ENCODE results near the gene HECW1.
"Not testable (repeated sequence)": the region's sequence is repeated elsewhere in the genome, so short reads cannot be mapped to it uniquely, and the experiment has no call there.

The HECW1 gene

DNA sequence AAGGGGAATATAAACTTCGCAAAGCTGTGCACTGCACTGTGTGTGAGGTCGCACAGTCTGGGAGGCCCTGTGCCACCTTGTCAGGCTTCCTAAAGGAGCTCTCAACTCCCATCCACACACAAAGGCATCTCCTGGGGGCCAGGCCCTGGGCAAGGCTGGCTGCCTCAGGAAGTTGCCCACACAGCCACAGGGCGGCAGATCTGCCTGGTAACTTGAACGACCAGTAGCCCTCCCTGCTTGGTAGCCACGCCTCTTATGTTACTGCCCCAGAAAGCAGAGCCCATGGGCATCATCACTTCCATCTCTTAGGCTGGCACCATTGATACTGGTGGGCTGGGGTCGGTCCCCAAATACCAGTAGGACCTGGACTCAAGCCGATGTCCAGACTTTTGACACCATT lies 82.8 kb downstream of the HECW1 start:
- H3K27ac Mint-ChIP-seq, result no peak overlapping the region
- no peaks in the 10 kb centered on the region for H3K36me3 Mint-ChIP-seq
- peaks cover 5% of the 10 kb centered on the region for H3K27me3 Mint-ChIP-seq
- ATAC-seq (ENCODE audit: low read depth) (no peak), DNase-seq (ENCODE audit: low spot score in 2 of 2) (no peak)
- no peak overlapping the region for H3K4me3 Mint-ChIP-seq
- no peaks in the 10 kb centered on the region for H3K4me1 Mint-ChIP-seq
- no peaks in the 10 kb centered on the region for H3K9me3 Mint-ChIP-seq

DNA sequence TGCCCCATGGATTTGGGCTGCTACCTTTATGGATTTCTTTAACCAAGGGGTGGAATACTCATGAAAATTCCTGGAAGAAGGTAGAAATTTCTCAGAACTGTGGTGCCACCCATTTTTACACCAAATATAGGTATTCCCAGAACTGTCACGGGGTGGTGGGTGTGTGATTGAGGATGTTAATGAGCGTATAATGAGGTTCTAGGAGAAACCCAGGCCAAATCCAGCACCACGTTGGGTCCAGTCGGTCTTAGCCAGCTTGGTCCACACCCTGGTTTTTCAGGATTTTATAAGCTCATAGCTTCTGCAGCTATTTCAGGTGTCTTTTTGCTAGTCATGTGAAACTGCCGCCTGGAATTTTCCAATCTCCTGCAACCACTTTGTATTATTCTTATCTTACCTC lies 83.3 kb downstream of the HECW1 start:
- no peaks in the 10 kb centered on the region for H3K9me3 Mint-ChIP-seq
- H3K27me3 Mint-ChIP-seq, result peaks cover 5% of the 10 kb centered on the region
- no peaks in the 10 kb centered on the region for H3K4me1 Mint-ChIP-seq
- ATAC-seq (ENCODE audit: low read depth) (no peak), DNase-seq (ENCODE audit: low spot score in 2 of 2) (no peak)
- no peaks in the 10 kb centered on the region for H3K36me3 Mint-ChIP-seq
- H3K27ac Mint-ChIP-seq, result no peak overlapping the region
- no peak overlapping the region for H3K4me3 Mint-ChIP-seq

DNA sequence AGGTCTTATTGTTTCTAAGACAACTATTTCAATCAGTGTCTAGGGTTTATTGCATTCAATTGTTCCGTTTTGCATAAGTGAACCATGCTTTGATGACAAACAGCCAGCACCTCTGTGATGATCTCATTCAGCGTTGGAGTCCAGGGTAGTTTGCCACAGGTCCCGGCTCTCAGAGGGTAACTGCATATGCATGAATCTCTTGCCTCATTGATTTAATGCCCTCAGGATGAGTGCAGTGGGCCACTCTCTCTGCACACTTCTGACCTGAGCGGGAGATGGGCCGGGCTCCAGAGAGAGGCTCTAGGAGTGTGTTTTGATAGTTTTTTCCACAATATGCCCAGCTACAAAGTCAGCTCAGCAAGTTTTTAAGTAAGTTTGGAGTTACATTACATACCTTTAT lies 83.9 kb downstream of the HECW1 start:
- no peaks in the 10 kb centered on the region for H3K36me3 Mint-ChIP-seq
- no peaks in the 10 kb centered on the region for H3K9me3 Mint-ChIP-seq
- no peak overlapping the region for H3K4me3 Mint-ChIP-seq
- no peak for ATAC-seq (ENCODE audit: low read depth)
- H3K4me1 Mint-ChIP-seq, result no peaks in the 10 kb centered on the region
- peaks cover 5% of the 10 kb centered on the region for H3K27me3 Mint-ChIP-seq
- no peak for DNase-seq (ENCODE audit: low spot score in 2 of 2)
- H3K27ac Mint-ChIP-seq, result no peak overlapping the region

DNA sequence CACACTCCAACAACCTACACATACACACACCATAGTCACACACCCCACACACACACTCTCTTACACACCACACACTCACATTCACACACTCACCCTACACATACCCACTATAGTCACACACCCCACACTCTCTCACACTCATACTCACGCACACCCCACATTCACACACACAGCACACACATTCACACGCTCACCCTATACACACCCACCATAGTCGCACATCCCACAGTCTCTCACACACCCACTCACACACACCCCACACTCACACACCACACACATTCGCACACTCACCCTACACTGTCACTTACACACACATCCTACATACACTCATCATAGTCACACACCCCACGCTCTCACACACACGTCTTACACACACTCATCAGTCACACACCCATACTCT lies 85.6 kb downstream of the HECW1 start:
- Mint-ChIP-seq H3K27me3 (peaks cover 7% of the 10 kb centered on the region), H3K4me3 (no peak overlapping the region), H3K27ac (no peak overlapping the region), H3K4me1 (no peaks in the 10 kb centered on the region), H3K9me3 (no peaks in the 10 kb centered on the region), H3K36me3 (no peaks in the 10 kb centered on the region)
- ATAC-seq (ENCODE audit: low read depth) (no peak), DNase-seq (ENCODE audit: low spot score in 2 of 2) (no peak)

- ATAC-seq (ENCODE audit: low read depth), result no peak
These were observed 86.2 kb downstream of the HECW1 start for GRCh38 chr7:43198599-43199090.

DNA sequence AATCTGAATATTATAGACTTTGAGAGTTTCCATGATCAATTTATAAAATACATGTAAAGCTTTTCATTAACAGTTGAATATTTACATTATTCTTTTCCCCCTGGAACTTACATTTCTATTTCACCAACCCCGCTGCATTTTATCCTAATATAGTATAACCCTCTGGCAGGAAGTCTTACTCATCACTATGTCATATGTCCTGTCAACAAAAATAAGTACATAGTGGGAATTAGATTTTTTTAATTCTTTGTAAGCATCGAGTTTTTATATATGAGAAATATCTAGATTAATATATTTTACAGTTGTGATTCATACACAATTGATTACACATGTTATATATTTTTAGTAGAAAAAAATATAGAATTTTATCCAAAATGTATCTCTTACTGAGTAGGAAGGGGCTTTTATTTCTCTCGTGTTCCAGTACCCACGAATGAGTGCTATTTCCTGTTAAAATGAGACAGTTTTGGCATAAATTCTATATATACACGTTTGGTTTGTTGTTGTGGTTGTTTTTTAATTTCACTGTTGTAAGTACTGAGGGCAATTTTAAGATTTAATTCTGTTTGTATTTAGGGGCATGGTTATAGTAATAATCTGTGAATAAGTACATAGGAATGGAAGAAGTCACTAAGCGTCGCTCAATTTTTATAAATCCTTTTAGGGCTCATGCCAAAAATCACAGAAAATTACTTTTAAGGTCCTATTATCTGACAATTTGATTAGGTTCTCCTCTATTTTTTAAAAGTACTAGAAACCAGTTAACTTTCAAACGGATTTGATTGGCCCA lies 87.1 kb downstream of the HECW1 start:
- H3K27me3 Mint-ChIP-seq, result peaks cover 6% of the 10 kb centered on the region
- H3K9me3 Mint-ChIP-seq, result no peaks in the 10 kb centered on the region
- DNase-seq (ENCODE audit: low spot score in 2 of 2), result no peak
- H3K27ac Mint-ChIP-seq, result no peak overlapping the region
- H3K4me1 Mint-ChIP-seq, result no peaks in the 10 kb centered on the region
- H3K36me3 Mint-ChIP-seq, result no peaks in the 10 kb centered on the region
- no peak overlapping the region for H3K4me3 Mint-ChIP-seq
- no peak for ATAC-seq (ENCODE audit: low read depth)

More at GRCh38 chr7:43198599-43199090, 86.2 kb downstream of the HECW1 start:
- DNase-seq (ENCODE audit: low spot score in 2 of 2), result no peak
- peaks cover 6% of the 10 kb centered on the region for H3K27me3 Mint-ChIP-seq
- no peak overlapping the region for H3K27ac Mint-ChIP-seq
- no peaks in the 10 kb centered on the region for H3K4me1 Mint-ChIP-seq
- H3K36me3 Mint-ChIP-seq, result no peaks in the 10 kb centered on the region
- no peaks in the 10 kb centered on the region for H3K9me3 Mint-ChIP-seq
- no peak overlapping the region for H3K4me3 Mint-ChIP-seq

DNA sequence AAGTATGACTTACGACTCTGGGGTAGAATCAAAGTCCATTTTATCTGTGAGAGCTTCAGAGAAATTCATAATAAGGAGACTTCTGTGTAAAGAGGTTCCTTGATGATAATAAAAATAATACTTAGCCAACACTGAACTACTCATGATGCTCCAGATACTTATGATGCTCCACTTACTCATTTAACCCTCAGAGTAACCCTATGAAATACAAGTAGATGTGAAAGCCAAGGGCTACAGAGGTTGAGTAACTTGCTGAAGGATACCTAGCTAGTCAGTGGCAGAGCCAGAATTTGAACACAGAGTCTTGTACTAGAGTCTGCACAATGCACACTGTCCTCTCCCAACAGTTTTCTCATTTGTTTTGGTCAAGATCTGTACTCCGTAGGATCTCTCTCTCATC lies 89.5 kb downstream of the HECW1 start:
- Mint-ChIP-seq H3K4me1 (no peaks in the 10 kb centered on the region), H3K4me3 (no peak overlapping the region), H3K9me3 (no peaks in the 10 kb centered on the region), H3K27me3 (peaks cover 2% of the 10 kb centered on the region), H3K36me3 (no peaks in the 10 kb centered on the region), H3K27ac (no peak overlapping the region)
- ATAC-seq (ENCODE audit: low read depth) (no peak), DNase-seq (ENCODE audit: low spot score in 2 of 2) (no peak)

GRCh38 chr7:43204081-43204480 lies 91.6 kb downstream of the HECW1 start:
- no peak for ATAC-seq (ENCODE audit: low read depth)
- H3K36me3 Mint-ChIP-seq, result no peaks in the 10 kb centered on the region
- DNase-seq (ENCODE audit: low spot score in 2 of 2), result no peak
- H3K27ac Mint-ChIP-seq, result no peak overlapping the region
- peaks cover 3% of the 10 kb centered on the region for H3K27me3 Mint-ChIP-seq
- H3K4me1 Mint-ChIP-seq, result no peaks in the 10 kb centered on the region
- H3K4me3 Mint-ChIP-seq, result no peak overlapping the region
- H3K9me3 Mint-ChIP-seq, result no peaks in the 10 kb centered on the region

DNA sequence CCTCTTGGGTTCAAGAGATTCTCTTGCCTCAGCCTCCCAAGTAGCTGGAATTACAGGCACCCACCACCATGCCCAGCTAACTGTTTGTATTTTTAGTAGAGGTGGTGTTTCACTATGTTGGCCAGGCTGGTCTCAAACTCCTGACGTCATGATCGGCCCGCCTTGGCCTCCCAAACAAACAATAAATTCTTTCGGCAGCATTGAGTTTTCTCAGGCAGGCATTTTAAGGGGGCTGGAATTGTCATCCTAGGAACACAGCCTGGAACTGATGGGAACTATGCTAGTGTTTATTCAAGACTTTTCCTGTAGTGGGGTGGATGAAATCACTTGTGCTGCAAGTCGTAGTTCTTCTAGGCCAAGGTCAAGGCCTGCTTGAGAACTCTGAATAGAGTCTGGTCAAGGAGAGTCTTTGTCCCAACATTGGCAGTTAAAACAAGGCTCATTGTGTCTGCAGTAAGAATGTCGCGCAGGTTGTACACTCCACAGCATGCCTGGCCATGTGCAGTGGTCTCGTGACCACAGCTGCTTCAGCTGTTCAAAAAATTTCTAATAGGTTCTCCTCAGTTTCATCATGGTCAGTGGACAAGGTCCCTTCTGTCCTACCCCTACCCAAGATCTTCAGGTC lies 92.8 kb downstream of the HECW1 start:
- Mint-ChIP-seq H3K4me3 (no peak overlapping the region), H3K4me1 (no peaks in the 10 kb centered on the region), H3K27me3 (peaks cover 8% of the 10 kb centered on the region), H3K36me3 (no peaks in the 10 kb centered on the region), H3K9me3 (no peaks in the 10 kb centered on the region), H3K27ac (no peak overlapping the region)
- ATAC-seq (ENCODE audit: low read depth) (no peak), DNase-seq (ENCODE audit: low spot score in 2 of 2) (no peak)

DNA sequence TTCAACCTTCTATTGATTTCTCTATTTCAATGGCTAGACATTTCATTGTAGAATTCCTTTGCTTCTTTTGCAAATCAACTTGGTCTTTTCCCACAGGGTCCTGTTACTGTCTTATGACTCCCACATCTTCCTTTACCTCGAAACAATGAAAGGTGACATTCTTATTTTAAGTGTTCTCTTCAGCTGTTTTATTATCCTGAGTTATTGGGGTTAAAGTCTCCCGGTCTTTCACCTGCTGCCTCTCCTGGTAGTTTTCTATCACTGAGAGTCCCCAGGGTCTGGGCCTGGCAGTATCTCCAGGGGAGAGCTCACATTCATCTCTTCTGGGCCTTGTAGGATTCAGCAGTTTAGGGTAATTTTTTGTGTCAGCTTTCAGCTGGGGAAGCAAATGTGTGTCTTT lies 95.8 kb downstream of the HECW1 start:
- Mint-ChIP-seq H3K4me3 (no peak overlapping the region), H3K27me3 (peaks cover 6% of the 10 kb centered on the region), H3K27ac (no peak overlapping the region), H3K9me3 (no peaks in the 10 kb centered on the region), H3K4me1 (no peaks in the 10 kb centered on the region), H3K36me3 (no peaks in the 10 kb centered on the region)
- ATAC-seq (ENCODE audit: low read depth), result no peak
- no peak for DNase-seq (ENCODE audit: low spot score in 2 of 2)

- not testable (repeated sequence) for DNase-seq (ENCODE audit: low spot score in 2 of 2); H3K36me3 Mint-ChIP-seq; H3K9me3 Mint-ChIP-seq; H3K27ac Mint-ChIP-seq; ATAC-seq (ENCODE audit: low read depth); H3K4me3 Mint-ChIP-seq; H3K4me1 Mint-ChIP-seq
- peaks cover 10% of the 10 kb centered on the region for H3K27me3 Mint-ChIP-seq
These were observed 98.1 kb downstream of the HECW1 start for GRCh38 chr7:43210539-43210938.

GRCh38 chr7:43211286-43211685 lies 98.8 kb downstream of the HECW1 start:
- Mint-ChIP-seq H3K9me3 (no peaks in the 10 kb centered on the region), H3K27me3 (peaks cover 12% of the 10 kb centered on the region), H3K4me1 (no peaks in the 10 kb centered on the region), H3K27ac (no peak overlapping the region), H3K4me3 (no peak overlapping the region), H3K36me3 (no peaks in the 10 kb centered on the region)
- ATAC-seq (ENCODE audit: low read depth) (no peak), DNase-seq (ENCODE audit: low spot score in 2 of 2) (no peak)

DNA sequence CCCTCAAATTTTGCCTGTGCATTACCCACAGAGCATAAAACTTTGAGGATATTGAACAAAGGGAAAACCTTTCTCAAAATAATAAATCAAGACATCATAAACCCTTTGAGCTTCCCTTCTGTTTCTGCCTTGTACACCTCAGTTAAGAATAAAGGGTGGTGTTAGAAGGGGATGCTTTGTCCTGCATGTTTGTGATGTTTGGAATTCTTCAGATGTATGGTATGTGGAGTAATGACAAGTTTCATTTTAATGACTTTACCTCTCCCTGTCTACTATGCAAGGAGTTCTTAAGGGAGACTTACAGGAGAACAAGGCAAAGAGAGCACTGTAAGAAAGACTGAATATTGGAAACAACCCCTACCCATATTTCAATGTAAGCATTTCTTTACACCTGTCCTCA lies 99.2 kb downstream of the HECW1 start:
- no peak for DNase-seq (ENCODE audit: low spot score in 2 of 2)
- Mint-ChIP-seq H3K27me3 (peaks cover 12% of the 10 kb centered on the region), H3K27ac (no peak overlapping the region), H3K4me1 (no peaks in the 10 kb centered on the region), H3K36me3 (no peaks in the 10 kb centered on the region), H3K4me3 (no peak overlapping the region), H3K9me3 (no peaks in the 10 kb centered on the region)
- no peak for ATAC-seq (ENCODE audit: low read depth)

DNA sequence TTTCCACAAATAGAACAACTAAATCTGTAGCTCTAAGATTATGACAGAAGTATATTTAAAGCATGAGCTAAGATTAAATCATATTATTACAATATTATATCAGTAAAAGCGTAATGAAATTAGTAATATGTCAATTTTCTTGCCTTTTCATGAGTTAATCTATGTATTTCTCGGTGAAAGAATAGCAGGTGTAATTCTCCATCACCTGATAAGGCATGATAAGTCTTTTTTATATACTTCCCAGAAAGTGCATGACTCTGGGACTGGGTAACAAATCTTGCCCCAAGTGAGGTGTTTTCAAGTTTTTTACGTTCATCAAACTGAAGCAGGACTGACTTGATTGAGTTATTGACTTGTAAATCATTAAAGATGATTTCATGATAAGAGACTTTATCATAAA lies 100.5 kb downstream of the HECW1 start:
- Mint-ChIP-seq H3K9me3 (no peaks in the 10 kb centered on the region), H3K36me3 (no peaks in the 10 kb centered on the region), H3K4me3 (no peak overlapping the region), H3K27me3 (peaks cover 15% of the 10 kb centered on the region), H3K4me1 (no peaks in the 10 kb centered on the region), H3K27ac (no peak overlapping the region)
- ATAC-seq (ENCODE audit: low read depth) (no peak), DNase-seq (ENCODE audit: low spot score in 2 of 2) (no peak)

DNA sequence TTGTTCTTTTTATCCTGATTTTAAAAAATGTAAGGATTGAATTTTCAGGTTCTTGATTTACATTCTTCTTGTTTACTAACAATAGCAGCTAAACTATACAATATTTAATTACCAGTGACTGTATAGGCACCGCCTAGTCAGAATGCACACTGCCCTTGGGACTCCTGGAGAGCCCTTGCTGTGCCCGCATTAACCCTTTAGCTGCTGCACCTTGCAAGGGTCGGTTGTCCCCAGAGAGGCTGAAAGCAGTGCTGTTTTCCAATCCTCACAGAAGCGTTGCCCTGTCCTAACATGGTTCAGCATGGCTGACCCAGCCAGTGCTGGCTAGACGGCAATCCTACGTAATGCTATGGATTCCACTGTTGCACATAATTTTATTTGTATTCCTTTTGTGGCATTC lies 102.6 kb downstream of the HECW1 start:
- Mint-ChIP-seq H3K4me3 (no peak overlapping the region), H3K27me3 (peaks cover 16% of the 10 kb centered on the region), H3K9me3 (no peaks in the 10 kb centered on the region), H3K36me3 (no peaks in the 10 kb centered on the region), H3K4me1 (no peaks in the 10 kb centered on the region), H3K27ac (no peak overlapping the region)
- DNase-seq (ENCODE audit: low spot score in 2 of 2) (no peak), ATAC-seq (ENCODE audit: low read depth) (no peak)

Data from memory B cell (primary cell).